Neural crest cell (in vitro differentiated cells): ENCODE data around the gene SLC4A3. TPM values are rescaled to one million over a fixed set of nuclear protein-coding genes. Genes with fewer than 3 reads are reported as not detected.
"Not testable (repeated sequence)": the region's sequence is repeated elsewhere in the genome, so short reads cannot be mapped to it uniquely, and the experiment has no call there.

Source experiments
- DNase-seq: peaks from one replicate; pipeline ENCODE4 v3.0.0; 2021; ENCODE audit warnings: low read depth, mixed read lengths, low spot score
- H3K27ac Mint-ChIP-seq: one replicate; pipeline ENCODE4 v1.8.0; 2021; ENCODE audit warnings: mild to moderate bottlenecking, mixed read lengths; ENCODE audit not compliant: unreplicated experiment
- H3K27me3 Mint-ChIP-seq: 2 replicates; pipeline ENCODE4 v1.8.0; 2021; ENCODE audit warnings: low read depth, mild to moderate bottlenecking, mixed read lengths
- H3K36me3 Mint-ChIP-seq: 2 replicates; pipeline ENCODE4 v1.8.0; 2021; ENCODE audit warnings: low read depth, mild to moderate bottlenecking, mixed read lengths
- H3K4me1 Mint-ChIP-seq: 2 replicates; pipeline ENCODE4 v1.8.0; 2021; ENCODE audit warnings: mixed read lengths
- H3K4me3 Mint-ChIP-seq: one replicate; pipeline ENCODE4 v1.8.0; 2021; ENCODE audit warnings: mild to moderate bottlenecking, mixed read lengths
- H3K9me3 Mint-ChIP-seq: 2 replicates; pipeline ENCODE4 v1.8.0; 2021; ENCODE audit warnings: mixed read lengths
- total RNA-seq: library from RNA; stranded (reverse); gene quantifications from 2 replicates; pipeline ENCODE4 v1.2.1, GENCODE V29; 2021
- TF ChIP-seq, protein P1 (sequence below): fragments of 200-600 bp; sonication (generic); conservative IDR thresholded peaks from 2 replicates; pipeline ENCODE4 v1.5.0; 2021; ENCODE audit warnings: antibody characterized with exemption, mild to moderate bottlenecking

SLC4A3 gene
- total RNA-seq, 1 donor from 2014 or later: 11.4 TPM

DNA sequence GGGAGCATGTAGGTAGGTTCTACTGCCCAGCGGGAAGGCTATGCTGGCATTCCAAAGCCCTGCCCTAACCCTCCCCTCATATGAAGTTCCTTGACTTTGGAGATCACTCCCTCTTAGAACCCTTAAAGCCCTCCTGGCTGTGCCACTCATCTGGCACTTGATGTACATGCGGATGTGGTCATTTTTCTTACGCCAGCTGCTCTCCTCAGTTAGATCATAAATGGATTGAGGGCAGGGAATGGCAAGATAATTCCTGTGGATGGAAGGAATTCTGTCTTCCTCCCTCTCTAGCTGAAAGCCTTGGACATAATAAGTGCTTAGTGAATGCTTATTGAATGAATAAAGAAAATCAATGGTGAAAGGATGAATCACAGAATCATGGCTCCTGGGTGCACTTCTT lies 51.6 kb downstream of the SLC4A3 start:
- no peak overlapping the region for H3K4me3 Mint-ChIP-seq
- no peaks in the 10 kb centered on the region for H3K4me1 Mint-ChIP-seq
- TF ChIP-seq, protein P1, sequence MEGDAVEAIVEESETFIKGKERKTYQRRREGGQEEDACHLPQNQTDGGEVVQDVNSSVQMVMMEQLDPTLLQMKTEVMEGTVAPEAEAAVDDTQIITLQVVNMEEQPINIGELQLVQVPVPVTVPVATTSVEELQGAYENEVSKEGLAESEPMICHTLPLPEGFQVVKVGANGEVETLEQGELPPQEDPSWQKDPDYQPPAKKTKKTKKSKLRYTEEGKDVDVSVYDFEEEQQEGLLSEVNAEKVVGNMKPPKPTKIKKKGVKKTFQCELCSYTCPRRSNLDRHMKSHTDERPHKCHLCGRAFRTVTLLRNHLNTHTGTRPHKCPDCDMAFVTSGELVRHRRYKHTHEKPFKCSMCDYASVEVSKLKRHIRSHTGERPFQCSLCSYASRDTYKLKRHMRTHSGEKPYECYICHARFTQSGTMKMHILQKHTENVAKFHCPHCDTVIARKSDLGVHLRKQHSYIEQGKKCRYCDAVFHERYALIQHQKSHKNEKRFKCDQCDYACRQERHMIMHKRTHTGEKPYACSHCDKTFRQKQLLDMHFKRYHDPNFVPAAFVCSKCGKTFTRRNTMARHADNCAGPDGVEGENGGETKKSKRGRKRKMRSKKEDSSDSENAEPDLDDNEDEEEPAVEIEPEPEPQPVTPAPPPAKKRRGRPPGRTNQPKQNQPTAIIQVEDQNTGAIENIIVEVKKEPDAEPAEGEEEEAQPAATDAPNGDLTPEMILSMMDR: no peak
- H3K36me3 Mint-ChIP-seq: no peaks in the 10 kb centered on the region
- peaks cover 22% of the 10 kb centered on the region for H3K27me3 Mint-ChIP-seq
- H3K9me3 Mint-ChIP-seq: peaks cover 3% of the 10 kb centered on the region
- no peak overlapping the region for H3K27ac Mint-ChIP-seq
- no peak for DNase-seq

DNA sequence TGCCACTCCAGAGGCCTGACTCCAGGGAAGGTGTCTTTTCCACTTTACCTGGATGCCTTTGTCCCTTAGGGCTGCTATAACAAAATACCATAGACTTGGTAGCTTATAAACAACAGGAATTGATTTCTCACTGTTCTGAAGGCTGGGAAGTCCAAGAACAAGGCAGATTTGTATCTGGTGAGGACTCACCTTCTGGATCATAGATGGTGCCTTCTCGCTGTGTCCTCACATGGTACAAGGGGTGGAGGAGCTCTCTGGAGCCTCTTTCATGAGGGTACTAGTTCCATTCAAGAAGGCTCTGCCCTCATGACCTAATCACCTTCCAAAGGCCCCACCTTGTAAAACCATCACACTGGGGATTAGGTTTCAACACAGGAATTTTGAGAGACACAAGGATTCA lies 52.1 kb downstream of the SLC4A3 start:
- no peak overlapping the region for H3K4me3 Mint-ChIP-seq
- DNase-seq: no peak
- TF ChIP-seq, protein P1: no peak
- no peaks in the 10 kb centered on the region for H3K36me3 Mint-ChIP-seq
- no peak overlapping the region for H3K27ac Mint-ChIP-seq
- no peaks in the 10 kb centered on the region for H3K4me1 Mint-ChIP-seq
- H3K9me3 Mint-ChIP-seq: peaks cover 3% of the 10 kb centered on the region
- H3K27me3 Mint-ChIP-seq: peaks cover 23% of the 10 kb centered on the region

DNA sequence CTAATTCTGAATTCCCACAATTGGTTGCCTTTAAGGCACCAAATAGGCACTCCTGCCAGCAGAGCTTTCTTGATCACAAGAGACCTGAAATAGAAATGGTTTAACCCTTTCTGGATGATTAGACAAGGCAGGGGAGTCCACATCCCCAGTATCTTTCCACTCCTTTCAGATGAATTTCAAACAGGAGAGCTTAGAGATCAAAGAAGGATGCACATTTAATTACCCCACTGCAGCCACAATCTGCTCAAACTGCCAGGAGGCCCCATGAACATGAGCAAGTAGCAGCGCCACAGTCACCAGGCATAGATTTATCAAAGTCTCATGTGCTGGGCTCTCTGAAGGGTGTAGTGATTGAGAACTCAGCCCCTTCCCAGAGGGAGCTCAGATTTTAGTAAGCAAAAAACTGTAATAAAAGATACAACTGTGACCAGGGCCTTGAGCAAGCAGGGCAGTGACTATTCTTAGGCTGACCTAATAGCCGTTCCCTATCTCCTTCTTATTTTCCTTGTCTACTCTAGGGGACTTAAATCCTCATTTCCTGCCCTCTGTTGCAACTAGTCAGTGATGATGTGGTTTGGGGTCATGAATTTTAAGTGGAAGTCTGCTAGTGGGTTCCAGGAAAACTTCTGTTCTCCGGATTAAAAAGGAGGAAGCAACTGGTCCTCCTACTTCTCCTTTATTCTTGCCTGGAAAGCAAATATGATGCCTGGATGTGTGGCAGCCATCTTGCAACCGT lies 53.7 kb downstream of the SLC4A3 start:
- peaks cover 3% of the 10 kb centered on the region for H3K4me1 Mint-ChIP-seq
- TF ChIP-seq, protein P1: no peak
- peaks cover 18% of the 10 kb centered on the region for H3K27me3 Mint-ChIP-seq
- H3K36me3 Mint-ChIP-seq: no peaks in the 10 kb centered on the region
- H3K9me3 Mint-ChIP-seq: peaks cover 3% of the 10 kb centered on the region
- H3K27ac Mint-ChIP-seq: no peak overlapping the region
- no peak overlapping the region for H3K4me3 Mint-ChIP-seq
- no peak for DNase-seq

DNA sequence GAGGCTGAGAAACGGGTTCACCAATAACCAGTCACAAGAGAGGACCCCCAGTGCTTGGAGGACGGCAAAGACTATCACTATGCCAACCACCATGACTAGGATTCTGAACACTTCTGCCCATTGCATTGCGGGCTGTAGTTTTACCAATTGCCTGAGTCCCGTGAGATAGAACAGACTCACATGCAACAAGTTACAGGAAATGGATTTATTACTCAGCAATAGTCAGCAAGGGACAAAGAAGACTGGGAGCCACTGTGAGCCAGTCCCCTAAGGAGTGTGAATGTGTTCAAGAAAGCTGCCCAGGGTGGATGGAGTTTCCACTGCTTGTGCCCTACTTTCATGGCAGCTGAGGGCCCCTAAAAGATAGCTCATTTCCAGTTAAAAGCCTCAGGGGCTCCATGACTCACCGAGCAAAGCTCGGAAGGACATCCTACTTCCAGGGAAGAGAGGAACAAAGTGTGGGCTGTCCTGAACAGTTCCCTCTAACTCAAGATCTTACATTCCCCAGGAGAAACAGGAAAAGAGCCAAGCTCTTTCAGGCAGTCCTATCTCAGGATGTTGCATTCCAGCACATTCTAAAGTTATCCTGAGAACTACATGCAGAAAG lies 54.4 kb downstream of the SLC4A3 start:
- TF ChIP-seq, protein P1: no peak
- peaks cover 7% of the 10 kb centered on the region for H3K4me1 Mint-ChIP-seq
- H3K36me3 Mint-ChIP-seq: no peaks in the 10 kb centered on the region
- DNase-seq: no peak
- H3K4me3 Mint-ChIP-seq: no peak overlapping the region
- H3K27me3 Mint-ChIP-seq: peaks cover 20% of the 10 kb centered on the region
- no peak overlapping the region for H3K27ac Mint-ChIP-seq
- peaks cover 3% of the 10 kb centered on the region for H3K9me3 Mint-ChIP-seq

DNA sequence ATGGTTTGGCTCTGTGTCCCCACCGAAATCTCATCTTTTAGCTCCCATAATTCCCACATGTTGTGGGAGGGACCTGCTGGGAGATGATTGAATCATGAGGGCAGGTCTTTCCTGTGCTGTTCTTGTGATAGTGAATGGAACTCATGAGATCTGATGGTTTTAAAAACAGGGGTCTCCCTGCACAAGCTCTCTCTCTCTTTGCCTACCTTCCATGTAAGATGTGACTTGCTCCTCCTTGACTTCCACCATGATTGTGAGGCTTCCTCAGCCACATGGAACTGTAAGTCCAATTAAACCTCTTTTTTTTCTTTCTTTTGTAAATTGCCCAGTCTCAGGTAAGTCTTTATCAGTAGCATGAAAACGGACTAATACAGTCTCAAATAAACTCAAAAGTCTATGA lies 56.0 kb downstream of the SLC4A3 start:
- Mint-ChIP-seq H3K4me1 (peaks cover 12% of the 10 kb centered on the region), H3K27me3 (peaks cover 20% of the 10 kb centered on the region)
- H3K36me3 Mint-ChIP-seq, H3K27ac Mint-ChIP-seq, DNase-seq, H3K4me3 Mint-ChIP-seq, H3K9me3 Mint-ChIP-seq: not testable (repeated sequence)
